ENCODE results near the gene GTPBP6. TPM values are rescaled to one million over a fixed set of nuclear protein-coding genes. Genes with fewer than 3 reads are reported as not detected.
"Not testable (repeated sequence)": the region's sequence is repeated elsewhere in the genome, so short reads cannot be mapped to it uniquely, and the experiment has no call there.

Gene GTPBP6
- total RNA-seq, 1 donor from 2014 or later = 30.8 TPM

- no peaks in the 10 kb centered on the region for H3K4me1 ChIP-seq (ENCODE audit: control insufficient read depth in 3 of 3, insufficient read depth in 3 of 3, low read length in 3 of 3)
- H3K4me3 ChIP-seq (ENCODE audit: low read length in 3 of 3) = no peak overlapping the region
- H3K9ac ChIP-seq (ENCODE audit: low read depth in 1 of 3, low read length in 3 of 3) = no peak overlapping the region
- no peak overlapping the region for H3K27ac ChIP-seq (ENCODE audit: low read depth, low read length)
- peaks cover 0 to 4% (median 0%) of the 10 kb centered on the region in 3 donors for H3K9me3 ChIP-seq (ENCODE audit: control insufficient read depth in 3 of 3, low read length in 3 of 3)
- H3K27me3 ChIP-seq (ENCODE audit: control insufficient read depth in 3 of 3, insufficient read depth in 3 of 3, low read length in 3 of 3) = peaks cover 2 to 8% (median 5%) of the 10 kb centered on the region in 3 donors
- no peaks in the 10 kb centered on the region for H3K36me3 ChIP-seq (ENCODE audit: control insufficient read depth in 3 of 3, insufficient read depth in 3 of 3, low read length in 3 of 3)
Measured at GRCh38 chrX:257681-258289, 60.8 kb downstream of the GTPBP6 start.

DNA sequence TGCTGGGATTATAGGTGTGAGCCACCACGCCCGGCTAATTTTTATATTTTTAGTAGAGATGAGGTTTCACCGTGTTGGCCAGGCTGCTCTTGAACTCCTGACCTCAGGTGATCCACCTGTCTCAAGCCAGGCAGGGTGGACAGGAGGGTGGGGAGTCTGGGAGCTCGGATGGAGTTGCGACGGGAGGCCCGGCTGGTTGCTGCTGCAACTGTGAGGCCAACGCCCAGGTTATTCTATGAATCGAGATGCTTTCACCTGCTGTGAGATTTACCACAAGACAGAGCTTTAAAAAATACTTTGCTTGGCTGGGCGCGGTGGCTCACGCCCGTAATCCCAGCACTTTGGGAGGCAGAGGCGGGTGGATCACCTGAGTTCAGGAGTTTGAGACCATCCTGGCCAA is 61.5 kb downstream of the GTPBP6 start:
- H3K27me3 ChIP-seq (ENCODE audit: control insufficient read depth in 3 of 3, insufficient read depth in 3 of 3, low read length in 3 of 3); H3K36me3 ChIP-seq (ENCODE audit: control insufficient read depth in 3 of 3, insufficient read depth in 3 of 3, low read length in 3 of 3); H3K9ac ChIP-seq (ENCODE audit: low read depth in 1 of 3, low read length in 3 of 3); H3K9me3 ChIP-seq (ENCODE audit: control insufficient read depth in 3 of 3, low read length in 3 of 3); H3K27ac ChIP-seq (ENCODE audit: low read depth, low read length); H3K4me3 ChIP-seq (ENCODE audit: low read length in 3 of 3); H3K4me1 ChIP-seq (ENCODE audit: control insufficient read depth in 3 of 3, insufficient read depth in 3 of 3, low read length in 3 of 3): not testable (repeated sequence)

DNA sequence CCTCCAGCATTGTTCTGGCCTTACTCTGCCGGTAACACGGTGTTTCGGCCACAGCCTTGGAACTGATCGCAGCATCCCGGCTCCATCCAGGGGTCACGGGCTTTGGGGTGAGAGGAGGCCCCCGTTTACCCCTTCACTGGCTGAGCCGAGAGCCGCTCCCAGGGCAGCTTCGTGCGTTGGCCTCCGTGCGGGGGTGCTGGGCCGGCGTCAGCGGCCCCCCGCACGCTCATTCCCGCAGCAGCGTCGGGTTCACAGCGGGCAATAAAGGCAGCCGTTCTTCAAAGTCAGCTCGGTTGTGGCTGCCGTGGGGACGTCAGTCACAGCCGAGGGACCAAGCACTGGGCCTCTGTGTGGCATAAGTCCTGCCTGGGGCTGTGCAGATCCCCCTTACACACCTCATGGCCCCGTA is 62.7 kb downstream of the GTPBP6 start:
- no peaks in the 10 kb centered on the region for H3K36me3 ChIP-seq (ENCODE audit: control insufficient read depth in 3 of 3, insufficient read depth in 3 of 3, low read length in 3 of 3)
- no peak overlapping the region for H3K4me3 ChIP-seq (ENCODE audit: low read length in 3 of 3)
- no peak overlapping the region for H3K9ac ChIP-seq (ENCODE audit: low read depth in 1 of 3, low read length in 3 of 3)
- H3K27ac ChIP-seq (ENCODE audit: low read depth, low read length) = no peak overlapping the region
- no peaks in the 10 kb centered on the region for H3K4me1 ChIP-seq (ENCODE audit: control insufficient read depth in 3 of 3, insufficient read depth in 3 of 3, low read length in 3 of 3)
- peaks cover 2 to 8% (median 5%) of the 10 kb centered on the region in 3 donors for H3K27me3 ChIP-seq (ENCODE audit: control insufficient read depth in 3 of 3, insufficient read depth in 3 of 3, low read length in 3 of 3)
- peaks cover 0 to 5% (median 0%) of the 10 kb centered on the region in 3 donors for H3K9me3 ChIP-seq (ENCODE audit: control insufficient read depth in 3 of 3, low read length in 3 of 3)

Other genes with a start within 250 kb of the GTPBP6 start
- 5.2 TPM for gene PLCXD1, start 37.4 kb downstream of the GTPBP6 start, total RNA-seq
- 172 TPM for gene PPP2R3B, start 68.1 kb upstream of the GTPBP6 start, total RNA-seq

Data from skeletal muscle tissue (tissue), 4 donors.